GM12801 (cell line): Measurements from ENCODE around the gene PTPRD.

Experiments
- CTCF ChIP-seq: IDR thresholded peaks from one replicate; pipeline ENCODE4 v1.5.1; 2011; ENCODE audit warnings: control low read depth; ENCODE audit not compliant: insufficient read length; ENCODE audit errors: extremely low read depth

The PTPRD gene

DNA sequence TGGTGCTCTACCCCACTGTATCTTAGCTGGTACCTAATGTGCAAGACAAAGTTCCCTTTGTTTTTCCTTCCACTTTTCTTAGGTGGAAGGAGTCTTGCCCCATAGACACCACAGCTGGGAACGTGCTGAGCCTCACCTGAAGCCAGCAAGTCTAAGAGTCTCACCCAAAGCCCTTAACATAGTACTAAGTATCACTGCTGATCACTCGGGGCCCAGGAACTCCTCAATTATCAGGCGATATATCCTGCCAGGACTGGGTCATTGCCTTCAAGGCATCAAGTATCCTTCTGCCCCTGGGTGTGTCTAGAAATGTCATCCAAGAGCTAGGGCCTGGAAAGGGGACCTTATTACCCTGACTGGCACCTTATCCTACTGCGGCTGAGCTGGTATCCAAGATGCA is 123.9 kb downstream of the PTPRD start:
- no peak for TF ChIP-seq CTCF

DNA sequence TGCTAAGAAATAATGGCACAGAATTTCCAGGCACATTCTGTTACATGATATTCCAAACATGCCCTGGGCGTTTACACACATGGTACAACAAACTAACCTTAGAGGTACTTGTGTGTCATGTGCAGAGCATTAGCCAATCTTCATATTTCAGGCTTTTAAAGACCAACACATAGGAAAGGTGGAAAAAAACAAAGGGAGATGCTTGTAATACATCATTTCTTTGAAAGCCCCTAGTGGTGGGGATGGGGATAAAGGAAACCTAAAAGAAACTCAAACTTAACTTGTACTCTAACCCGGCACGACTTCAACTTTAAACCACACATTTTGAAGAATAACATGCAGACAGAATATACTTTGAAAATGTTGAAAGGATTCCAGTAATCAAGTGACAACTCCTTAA is 133.6 kb downstream of the PTPRD start:
- no peak for TF ChIP-seq CTCF

GRCh38 chr9:10447036-10447435 is 165.8 kb downstream of the PTPRD start:
- no peak for TF ChIP-seq CTCF

DNA sequence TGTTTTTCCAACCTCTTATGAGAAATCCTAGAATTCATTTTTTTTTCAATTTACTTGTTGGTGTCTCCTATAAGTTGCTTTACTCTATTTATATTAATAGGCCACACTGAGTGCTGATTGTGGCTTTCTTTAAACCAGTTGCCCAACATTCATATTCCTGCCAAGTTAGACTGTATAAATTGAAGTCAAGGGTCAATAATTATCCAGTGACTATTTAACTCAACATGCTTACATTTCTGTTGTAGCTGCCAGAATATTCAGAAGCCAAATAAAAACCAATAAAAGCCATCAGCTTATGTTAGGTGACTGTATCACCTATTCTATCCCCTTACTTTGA is 169.0 kb downstream of the PTPRD start:
- TF ChIP-seq CTCF: no peak

GRCh38 chr9:10443181-10443867 is 169.5 kb downstream of the PTPRD start:
- no peak for TF ChIP-seq CTCF

GRCh38 chr9:10438955-10439354 is 173.8 kb downstream of the PTPRD start:
- no peak for TF ChIP-seq CTCF

DNA sequence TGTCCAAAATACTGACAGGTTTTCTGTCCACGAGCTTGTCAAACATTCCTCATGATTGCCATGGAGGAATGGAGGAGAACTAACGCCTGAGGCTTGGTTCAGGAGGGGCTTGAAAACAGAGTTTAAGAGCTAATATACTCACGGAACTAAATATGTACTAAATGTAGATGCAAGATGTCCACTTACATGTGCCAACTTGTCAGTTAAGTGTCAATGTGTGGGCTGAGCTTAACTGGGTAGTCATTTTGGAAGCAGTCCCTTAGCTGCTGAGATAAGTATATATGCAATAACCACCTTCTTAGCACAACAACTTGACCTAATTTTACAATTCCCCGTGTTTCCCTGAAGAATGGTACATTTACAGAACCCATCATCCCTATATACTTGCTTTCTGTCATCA is 176.0 kb downstream of the PTPRD start:
- TF ChIP-seq CTCF: no peak
